HCT116 (cell line): Measurements from ENCODE around the gene PWWP2B.

Experiments
- CTCF ChIP-seq, 3 experiments: fragments of 200-600 bp in 1 of 3; sonication (generic) in 1 of 3; IDR thresholded peaks in 2 of 3; conservative IDR thresholded peaks in 1 of 3; 2 replicates each; pipeline ENCODE4 v1.5.1; 2012 to 2017; ENCODE audit warnings: low read depth in 2 of 3, low read length in 2 of 3, antibody characterized with exemption in 1 of 3, borderline replicate concordance in 1 of 3, control low read depth in 1 of 3, mild to moderate bottlenecking in 1 of 3, mixed read lengths in 1 of 3, mixed run types in 1 of 3, moderate library complexity in 1 of 3; ENCODE audit not compliant: insufficient read depth in 1 of 3
- EGR1 ChIP-seq: IDR thresholded peaks from 2 replicates; pipeline ENCODE4 v1.6.1; 2012; ENCODE audit warnings: low read depth
- FOSL1 ChIP-seq: IDR thresholded peaks from 2 replicates; pipeline ENCODE4 v1.6.1; 2012; ENCODE audit warnings: low read depth
- ZBTB33 ChIP-seq: IDR thresholded peaks from 2 replicates; pipeline ENCODE4 v1.6.1; 2011; ENCODE audit warnings: mild to moderate bottlenecking, low read length, moderate library complexity; ENCODE audit not compliant: insufficient replicate concordance; ENCODE audit errors: extremely low read depth

- TF ChIP-seq FOSL1 (no peak), CTCF (IDR thresholded peaks at IDR 0.05 in 2 of 3, conservative IDR thresholded peaks at IDR 0.05 in 1 of 3; ENCODE audit: borderline replicate concordance in 1 of 3, insufficient read depth in 1 of 3, low read depth in 2 of 3, low read length in 2 of 3) (peak; percentile 69 to 73 (median 72)), EGR1 (no peak), ZBTB33 (no peak)
Observed at GRCh38 chr10:132458586-132459300, 61.7 kb downstream of the PWWP2B start.
